ENCODE data around the gene NEURL3.

NEURL3 gene

GRCh38 chr2:96538487-96539214 lies 33.5 kb upstream of the NEURL3 start:
- peak overlapping the region; percentile 90 for H3K4me3 ChIP-seq (ENCODE audit: low read depth, low read length)
- DNase-seq (ENCODE audit: low read depth), result no peak
- no peak for TF ChIP-seq CTCF (IDR thresholded peaks at IDR 0.05; ENCODE audit: low read depth, low read length, missing control alignments)

- no peak for DNase-seq (ENCODE audit: low read depth)
- no peak for TF ChIP-seq CTCF (IDR thresholded peaks at IDR 0.05; ENCODE audit: low read depth, low read length, missing control alignments)
- peak overlapping the region; percentile 90 for H3K4me3 ChIP-seq (ENCODE audit: low read depth, low read length)
Measured at GRCh38 chr2:96537734-96538486, 32.8 kb upstream of the NEURL3 start.

- no peak for TF ChIP-seq CTCF (IDR thresholded peaks at IDR 0.05; ENCODE audit: low read depth, low read length, missing control alignments)
- H3K4me3 ChIP-seq (ENCODE audit: low read depth, low read length), result peak overlapping the region; percentile 90
- peak; percentile 85 for DNase-seq (ENCODE audit: low read depth)
Measured at GRCh38 chr2:96537066-96537733, 32.0 kb upstream of the NEURL3 start.

- peak; percentile 41 for TF ChIP-seq CTCF (IDR thresholded peaks at IDR 0.05; ENCODE audit: low read depth, low read length, missing control alignments)
- DNase-seq (ENCODE audit: low read depth), result no peak
- peak within 1 kb of the TSS; percentile 90 for H3K4me3 ChIP-seq (ENCODE audit: low read depth, low read length)
Measured at GRCh38 chr2:96536445-96537065, 31.4 kb upstream of the NEURL3 start, which contains the start of gene ARID5A. ARID5A (plus strand) TSS chr2:96536752; CDS start chr2:96536827, 75 bp downstream.

GRCh38 chr2:96535331-96535730 lies 30.2 kb upstream of the NEURL3 start:
- no peak overlapping the region for H3K4me3 ChIP-seq (ENCODE audit: low read depth, low read length)
- TF ChIP-seq CTCF (IDR thresholded peaks at IDR 0.05; ENCODE audit: low read depth, low read length, missing control alignments), result no peak
- DNase-seq (ENCODE audit: low read depth), result no peak

- TF ChIP-seq CTCF (IDR thresholded peaks at IDR 0.05; ENCODE audit: low read depth, low read length, missing control alignments), result no peak
- no peak for DNase-seq (ENCODE audit: low read depth)
- H3K4me3 ChIP-seq (ENCODE audit: low read depth, low read length), result no peak overlapping the region
Measured at GRCh38 chr2:96534701-96535181, 29.6 kb upstream of the NEURL3 start.

All from GM12864 (cell line).